GM12878 (cell line): ENCODE data around the gene FOXO1. TPM values are rescaled to one million over a fixed set of nuclear protein-coding genes. Genes with fewer than 3 reads are reported as not detected.

Experiments used
- ATAC-seq: fragments of 200-7000 bp; cut with Tn5 transposase; 3 replicates; pipeline ENCODE4 v1.9.1; 2020; ENCODE audit warnings: mild to moderate bottlenecking, moderate library complexity
- BruUV-seq: library from RNA; stranded (reverse); fragments of 400-500 nt; replicated peaks from 2 replicates; lab custom pipeline; 2021; lab: Mats Ljungman, UMichigan
- CTCF ChIA-PET: fragments of 300-600 bp; sonication (Branson Sonifier 250); formaldehyde crosslinking; extraction: SDS; loops from one replicate; lab custom pipeline; 2021; ENCODE audit warnings: inconsistent platforms; lab: Yijun Ruan, JAX
- POLR2A ChIA-PET: fragments of 350-600 bp; formaldehyde crosslinking; extraction: SDS; loops from one replicate; lab custom pipeline; 2021; ENCODE audit warnings: inconsistent platforms; lab: Charles Lee
- RAD21 ChIA-PET: fragments of 300-600 bp; sonication (Branson Sonifier 250); formaldehyde crosslinking; loops from one replicate; lab custom pipeline; 2023; ENCODE audit warnings: antibody characterized with exemption; ENCODE audit not compliant: unreplicated experiment; lab: Charles Lee
- SMC1A ChIA-PET: fragments of 300-600 bp; sonication (Branson Sonifier 250); formaldehyde crosslinking; loops from one replicate; lab custom pipeline; 2023; ENCODE audit not compliant: unreplicated experiment, uncharacterized antibody; lab: Charles Lee
- DNase-seq: peaks from one replicate; pipeline ENCODE4 v3.0.0-alpha.2; 2011; ENCODE audit warnings: low read depth, low spot score
- FAIRE-seq: peaks from 3 replicates; lab custom pipeline; 2011; peaks lifted over from hg19 to GRCh38; lab: Jason Lieb, UNC
- H2AFZ ChIP-seq: 2 replicates; pipeline ENCODE4 v1.6.0; 2011; ENCODE audit warnings: low read depth, low read length, control low read depth; ENCODE audit not compliant: control insufficient read depth
- H3K27ac ChIP-seq: 2 replicates; pipeline ENCODE4 v1.5.1; 2011; ENCODE audit warnings: control low read depth; ENCODE audit not compliant: control insufficient read depth, insufficient read depth
- H3K27me3 ChIP-seq, 2 experiments: replicated peaks in 1 of 2; 2 replicates each; pipeline versions ENCODE4 v1.6.0 to v1.6.1; 2011; ENCODE audit warnings: low read length in 1 of 2; ENCODE audit not compliant: control insufficient read depth in 2 of 2, insufficient read depth in 2 of 2
- H3K36me3 ChIP-seq, 2 experiments: 2 replicates each; pipeline ENCODE4 v1.5.1; 2011; ENCODE audit warnings: low read length in 1 of 2; ENCODE audit not compliant: control insufficient read depth in 2 of 2, insufficient read depth in 2 of 2
- H3K4me1 ChIP-seq: 2 replicates; pipeline ENCODE4 v1.6.1; 2011; ENCODE audit warnings: mild to moderate bottlenecking, low read length, moderate library complexity, mixed read lengths; ENCODE audit not compliant: control insufficient read depth, insufficient read depth
- H3K4me2 ChIP-seq: 2 replicates; pipeline ENCODE4 v1.6.0; 2011; ENCODE audit warnings: control low read depth; ENCODE audit not compliant: control insufficient read depth, insufficient read depth
- H3K4me3 ChIP-seq: fragments of 200-600 bp; sonication (generic); 2 replicates; pipeline ENCODE4 v1.5.1; 2016
- H3K79me2 ChIP-seq: 2 replicates; pipeline ENCODE4 v1.6.0; 2011; ENCODE audit warnings: low read length; ENCODE audit not compliant: control insufficient read depth, insufficient read depth
- H3K9ac ChIP-seq: 2 replicates; pipeline ENCODE4 v1.8.0; 2011; ENCODE audit warnings: low read length, control low read depth, mixed read lengths; ENCODE audit not compliant: control insufficient read depth, insufficient read depth
- H3K9me3 ChIP-seq: replicated peaks from 3 replicates; pipeline ENCODE4 v1.5.1; 2011; ENCODE audit warnings: mild to moderate bottlenecking, low read length; ENCODE audit not compliant: control insufficient read depth, insufficient read depth
- H4K20me1 ChIP-seq: 2 replicates; pipeline ENCODE4 v1.6.0; 2011; ENCODE audit not compliant: control insufficient read depth, insufficient read depth
- E2F4 ChIP-seq: IDR thresholded peaks from 2 replicates; pipeline ENCODE4 v1.6.1; 2012; ENCODE audit warnings: low read depth, low read length, improper control_type of control experiment
- FOXM1 ChIP-seq: IDR thresholded peaks from 2 replicates; pipeline ENCODE4 v1.6.1; 2012; ENCODE audit warnings: low read depth, mild to moderate bottlenecking, inconsistent platforms, low read length, moderate library complexity
- KDM1A ChIP-seq: fragments of 200-600 bp; sonication (generic); IDR thresholded peaks from 2 replicates; pipeline ENCODE4 v1.6.1; 2016; ENCODE audit warnings: borderline replicate concordance
- POLR2AphosphoS2 ChIP-seq: IDR thresholded peaks from 2 replicates; pipeline ENCODE4 v1.6.1; 2011; ENCODE audit warnings: low read depth, mild to moderate bottlenecking, low read length, improper control_type of control experiment, moderate library complexity
- RELA ChIP-seq: fragments of 450-650 bp; IDR thresholded peaks from 2 replicates; pipeline ENCODE4 v1.8.0; 2014; ENCODE audit warnings: borderline replicate concordance; ENCODE audit not compliant: partially characterized antibody
- RUNX3 ChIP-seq: IDR thresholded peaks from 2 replicates; pipeline ENCODE4 v1.6.1; 2012; ENCODE audit warnings: low read length, inconsistent platforms
- SREBF1 ChIP-seq: IDR thresholded peaks from 2 replicates; pipeline ENCODE4 v1.6.1; 2012; ENCODE audit warnings: mild to moderate bottlenecking, low read length
- SUZ12 ChIP-seq: fragments of 200-600 bp; sonication (generic); IDR thresholded peaks from one replicate; pipeline ENCODE4 v1.6.1; 2018; ENCODE audit warnings: antibody characterized with exemption, mild to moderate bottlenecking; ENCODE audit not compliant: unreplicated experiment
- TCF3 ChIP-seq: IDR thresholded peaks from 2 replicates; pipeline ENCODE4 v1.6.1; 2012; ENCODE audit warnings: low read depth, mild to moderate bottlenecking, low read length, borderline replicate concordance; ENCODE audit not compliant: insufficient read depth
- WGBS: methylation state at CpG from one replicate; pipeline ENCODE4 v1.1.6; 2016; ENCODE audit warnings: low lambda C conversion rate; ENCODE audit not compliant: insufficient replicate concordance, insufficient coverage; ENCODE audit errors: missing lambda C conversion rate; 5-methylcytosine and 5-hydroxymethylcytosine counted together
- in situ Hi-C: fragments of 300-500 bp; cut with MboI; formaldehyde crosslinking; loops from 9 replicates; pipeline ENCODE4 v1.14.3; 2018; ENCODE audit warnings: mixed read lengths
- intact Hi-C: fragments of 100-400 bp; cut with micrococcal nuclease; formaldehyde crosslinking; loops from one replicate; pipeline ENCODE4 v1.14.2; 2022; ENCODE audit not compliant: unreplicated experiment
- polyA plus RNA-seq, 11 experiments: library from polyadenylated mRNA; depleted of rRNA in 4 of 11; unstranded in 6 of 11; stranded (reverse) in 5 of 11; fragments of >200 nt; fragmentation: Nextera tagmentation in 4 of 11; fragmentation: Illumina TruSeq in 1 of 11; extraction: Ambion mirVana in 4 of 11; extraction: Trizol in 1 of 11; gene quantifications; 1 replicate in 1 of 11; 2 replicates in 10 of 11; pipeline versions ENCODE4 v1.2.1 to v1.2.3, GENCODE V29; 2011 to 2016; ENCODE audit warnings: inconsistent platforms in 2 of 11, missing spikeins in 2 of 11, low read depth in 1 of 11
- total RNA-seq, 4 experiments: library from RNA; depleted of rRNA in 3 of 4; stranded (reverse); fragments of >200 nt in 3 of 4; fragmentation: Illumina TruSeq in 1 of 4; extraction: Trizol in 1 of 4; gene quantifications; 2 replicates each; pipeline versions ENCODE4 v1.2.1 to v1.2.3, GENCODE V29; 2013 to 2021
- TF ChIP-seq, protein P1 (sequence below): fragments of 450-650 bp; IDR thresholded peaks from 2 replicates; pipeline ENCODE4 v1.6.1; 2017; ENCODE audit warnings: borderline replicate concordance
- TF ChIP-seq, protein P2 (sequence below): IDR thresholded peaks from 2 replicates; pipeline ENCODE4 v1.6.1; 2011; ENCODE audit warnings: mild to moderate bottlenecking, low read depth, low read length, moderate library complexity; ENCODE audit not compliant: insufficient replicate concordance

The FOXO1 gene
- total and polyA plus RNA-seq, 10 of the 15 experiments (the other 5 are each of a cell fraction or from before 2014, with no cell fraction given) = 0.58 to 8.3 (median 0.88) TPM

DNA sequence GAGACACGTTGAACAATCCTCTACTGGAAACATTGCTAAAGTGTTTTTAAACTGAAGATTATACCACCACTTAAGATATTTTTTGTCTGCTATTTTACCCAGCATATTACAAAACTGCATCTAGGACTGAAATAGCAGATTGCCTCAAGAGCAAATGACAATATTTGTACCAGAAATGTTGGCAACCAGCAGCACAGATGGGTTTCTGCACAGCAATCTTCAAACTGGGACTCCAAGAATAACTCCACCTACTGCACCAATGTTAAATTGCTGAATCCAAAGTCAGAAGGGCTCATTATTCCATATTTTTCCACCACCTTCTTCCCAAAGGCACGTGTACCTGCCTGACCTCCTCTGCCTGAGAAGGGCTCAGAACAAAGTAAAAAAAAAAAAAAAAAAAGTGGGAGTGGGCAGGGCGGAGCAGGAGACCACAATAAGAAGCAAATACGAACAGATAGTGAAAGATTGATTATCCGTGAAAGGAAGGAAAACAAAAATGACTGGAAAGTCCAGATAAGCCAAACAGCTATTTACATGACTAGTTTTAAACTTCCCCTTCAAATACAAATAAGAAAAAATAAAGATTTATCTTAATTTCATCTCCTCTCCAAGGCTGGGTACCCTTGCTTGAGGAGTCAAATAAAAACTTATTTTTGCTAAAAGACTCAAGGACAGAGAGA, 79.4 kb downstream of the FOXO1 start:
- in situ Hi-C loops (no loop called here), intact Hi-C loops (loop anchor here (5.0 kb wide), 1 partner anchor 140 kb away; no protein-coding TSS in a partner anchor)
- ATAC-seq (no peak), FAIRE-seq (no peak), DNase-seq (no peak)
- POLR2A ChIA-PET = interaction anchor here (0.7 to 1.1 kb wide), 2 partner anchors 9 to 29 kb away, joined by 5 to 6 read pairs; no protein-coding TSS in a partner anchor
- Histone ChIP-seq H3K36me3 (no peaks in the 10 kb centered on the region), H2AFZ (no peak overlapping the region), H3K4me3 (no peak overlapping the region), H4K20me1 (no peaks in the 10 kb centered on the region), H3K27ac (no peak overlapping the region), H3K4me2 (peak overlapping the region; percentile 17; the same call in 1 of the 2 replicates), H3K27me3 (no peaks in the 10 kb centered on the region), H3K9me3 (peaks cover 13% of the 10 kb centered on the region; the same call in 2 of the 3 replicates), H3K9ac (no peak overlapping the region), H3K79me2 (peaks cover 38% of the 10 kb centered on the region), H3K4me1 (peaks cover 40% of the 10 kb centered on the region)
- CTCF ChIA-PET = no interaction called here
- RAD21 ChIA-PET = no interaction called here
- no TSS peak for BruUV-seq
- TF ChIP-seq RUNX3 = no peak
- TF ChIP-seq, protein P1, sequence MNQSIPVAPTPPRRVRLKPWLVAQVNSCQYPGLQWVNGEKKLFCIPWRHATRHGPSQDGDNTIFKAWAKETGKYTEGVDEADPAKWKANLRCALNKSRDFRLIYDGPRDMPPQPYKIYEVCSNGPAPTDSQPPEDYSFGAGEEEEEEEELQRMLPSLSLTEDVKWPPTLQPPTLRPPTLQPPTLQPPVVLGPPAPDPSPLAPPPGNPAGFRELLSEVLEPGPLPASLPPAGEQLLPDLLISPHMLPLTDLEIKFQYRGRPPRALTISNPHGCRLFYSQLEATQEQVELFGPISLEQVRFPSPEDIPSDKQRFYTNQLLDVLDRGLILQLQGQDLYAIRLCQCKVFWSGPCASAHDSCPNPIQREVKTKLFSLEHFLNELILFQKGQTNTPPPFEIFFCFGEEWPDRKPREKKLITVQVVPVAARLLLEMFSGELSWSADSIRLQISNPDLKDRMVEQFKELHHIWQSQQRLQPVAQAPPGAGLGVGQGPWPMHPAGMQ = no peak
- TF ChIP-seq RELA = no peak
- TF ChIP-seq KDM1A = no peak
- no peak for TF ChIP-seq TCF3
- TF ChIP-seq, protein P2, sequence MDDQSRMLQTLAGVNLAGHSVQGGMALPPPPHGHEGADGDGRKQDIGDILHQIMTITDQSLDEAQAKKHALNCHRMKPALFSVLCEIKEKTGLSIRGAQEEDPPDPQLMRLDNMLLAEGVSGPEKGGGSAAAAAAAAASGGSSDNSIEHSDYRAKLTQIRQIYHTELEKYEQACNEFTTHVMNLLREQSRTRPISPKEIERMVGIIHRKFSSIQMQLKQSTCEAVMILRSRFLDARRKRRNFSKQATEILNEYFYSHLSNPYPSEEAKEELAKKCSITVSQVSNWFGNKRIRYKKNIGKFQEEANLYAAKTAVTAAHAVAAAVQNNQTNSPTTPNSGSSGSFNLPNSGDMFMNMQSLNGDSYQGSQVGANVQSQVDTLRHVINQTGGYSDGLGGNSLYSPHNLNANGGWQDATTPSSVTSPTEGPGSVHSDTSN = no peak
- TF ChIP-seq SUZ12 = no peak
- no peak for TF ChIP-seq E2F4
- TF ChIP-seq POLR2AphosphoS2 = no peak
- TF ChIP-seq FOXM1 = no peak
- no peak for TF ChIP-seq SREBF1
- SMC1A ChIA-PET = interaction anchor here (1.0 kb wide), 1 partner anchor 283 kb away, joined by 5 read pairs; no protein-coding TSS in a partner anchor
- 17% methylated on average over 4 of the region's 5 CpGs for WGBS
